GM23338 (cell line): ENCODE data around the gene GPC6. TPM values are rescaled to one million over a fixed set of nuclear protein-coding genes. Genes with fewer than 3 reads are reported as not detected.

ENCODE experiments used
- ATAC-seq: fragments of 200-7000 bp; cut with Tn5 transposase; 3 replicates; pipeline ENCODE4 v1.9.1; 2020
- DNase-seq: peaks from one replicate; pipeline ENCODE4 v3.0.0-alpha.2; 2015; ENCODE audit warnings: low spot score
- H2AFZ ChIP-seq: fragments of 200-600 bp; sonication (generic); 2 replicates; pipeline ENCODE4 v1.8.0; 2016; ENCODE audit warnings: antibody characterized with exemption, mild to moderate bottlenecking, moderate library complexity
- H3F3A ChIP-seq: fragments of 200-600 bp; sonication (generic); replicated peaks from 2 replicates; pipeline ENCODE4 v1.8.0; 2017; ENCODE audit warnings: antibody characterized with exemption, mixed run types, low read depth
- H3K27ac ChIP-seq: fragments of 200-600 bp; sonication (generic); 2 replicates; pipeline ENCODE4 v1.6.1; 2016; ENCODE audit warnings: low read depth
- H3K27me3 ChIP-seq: fragments of 200-600 bp; sonication (generic); 2 replicates; pipeline ENCODE4 v1.8.0; 2016; ENCODE audit warnings: mild to moderate bottlenecking, mixed run types, moderate library complexity; ENCODE audit not compliant: insufficient read depth
- H3K36me3 ChIP-seq: fragments of 200-600 bp; sonication (generic); 2 replicates; pipeline ENCODE4 v1.8.0; 2016; ENCODE audit warnings: mild to moderate bottlenecking; ENCODE audit not compliant: insufficient read depth
- H3K4me1 ChIP-seq: fragments of 200-600 bp; sonication (generic); 2 replicates; pipeline ENCODE4 v1.8.0; 2016; ENCODE audit warnings: mild to moderate bottlenecking, moderate library complexity; ENCODE audit not compliant: insufficient read depth
- H3K4me2 ChIP-seq: fragments of 200-600 bp; sonication (generic); 2 replicates; pipeline ENCODE4 v1.7.1; 2017; ENCODE audit warnings: mixed run types
- H3K4me3 ChIP-seq: fragments of 200-600 bp; sonication (generic); 2 replicates; pipeline ENCODE4 v1.6.1; 2016; ENCODE audit warnings: mixed run types
- H3K79me2 ChIP-seq: fragments of 200-600 bp; sonication (generic); replicated peaks from 2 replicates; pipeline ENCODE4 v1.8.0; 2017; ENCODE audit warnings: mild to moderate bottlenecking; ENCODE audit not compliant: insufficient read depth
- H3K9me2 ChIP-seq: fragments of 200-600 bp; sonication (generic); 2 replicates; pipeline ENCODE4 v1.8.0; 2017; ENCODE audit not compliant: insufficient read depth
- H4K20me1 ChIP-seq: fragments of 200-600 bp; sonication (generic); replicated peaks from 2 replicates; pipeline ENCODE4 v1.8.0; 2017; ENCODE audit warnings: mild to moderate bottlenecking; ENCODE audit not compliant: insufficient read depth
- H3K27ac Mint-ChIP-seq: 2 replicates; pipeline ENCODE4 v1.8.0; 2020; ENCODE audit warnings: inconsistent platforms, mild to moderate bottlenecking, moderate library complexity, mixed read lengths
- H3K27me3 Mint-ChIP-seq: 3 replicates; pipeline ENCODE4 v1.8.0; 2022; ENCODE audit warnings: low read depth, mild to moderate bottlenecking, moderate library complexity, mixed read lengths, inconsistent platforms; ENCODE audit not compliant: insufficient read depth, poor library complexity
- H3K36me3 Mint-ChIP-seq: 3 replicates; pipeline ENCODE4 v1.8.0; 2021; ENCODE audit warnings: low read depth, mild to moderate bottlenecking, inconsistent platforms, moderate library complexity, mixed read lengths
- H3K4me1 Mint-ChIP-seq: 3 replicates; pipeline ENCODE4 v1.8.0; 2020; ENCODE audit warnings: mild to moderate bottlenecking, inconsistent platforms, mixed read lengths
- H3K4me3 Mint-ChIP-seq: 3 replicates; pipeline ENCODE4 v1.8.0; 2021; ENCODE audit warnings: moderate library complexity, mild to moderate bottlenecking, inconsistent platforms, mixed read lengths
- H3K9me3 Mint-ChIP-seq: 3 replicates; pipeline ENCODE4 v1.8.0; 2020; ENCODE audit warnings: moderate library complexity, mild to moderate bottlenecking, inconsistent platforms, mixed read lengths
- CREB1 ChIP-seq: fragments of 250-450 bp; sonication (Bioruptor Pico); IDR thresholded peaks from 2 replicates; pipeline ENCODE4 v1.5.0; 2020; ENCODE audit warnings: low read depth, mild to moderate bottlenecking, moderate library complexity
- EZH2 ChIP-seq: fragments of 200-600 bp; sonication (generic); IDR thresholded peaks from one replicate; pipeline ENCODE4 v1.8.0; 2017; ENCODE audit warnings: antibody characterized with exemption, mild to moderate bottlenecking, low read depth; ENCODE audit not compliant: unreplicated experiment
- EZH2phosphoT487 ChIP-seq: fragments of 200-600 bp; sonication (generic); IDR thresholded peaks from one replicate; pipeline ENCODE4 v1.8.1; 2018; ENCODE audit warnings: antibody characterized with exemption; ENCODE audit not compliant: unreplicated experiment
- JUNB ChIP-seq: IDR thresholded peaks from one replicate; pipeline ENCODE4 v1.6.1; 2016; ENCODE audit warnings: antibody characterized with exemption; ENCODE audit not compliant: unreplicated experiment
- NANOG ChIP-seq: IDR thresholded peaks from 2 replicates; pipeline ENCODE4 v1.6.1; 2016; ENCODE audit warnings: antibody characterized with exemption, borderline replicate concordance
- POLR2AphosphoS5 ChIP-seq: IDR thresholded peaks from 2 replicates; pipeline ENCODE4 v1.6.1; 2016; ENCODE audit warnings: antibody characterized with exemption, low read depth
- ZNF114 ChIP-seq: fragments of 250-450 bp; sonication (Bioruptor Pico); IDR thresholded peaks from 2 replicates; pipeline ENCODE4 v1.5.0; 2020; ENCODE audit warnings: mild to moderate bottlenecking, moderate library complexity
- polyA plus RNA-seq: library from polyadenylated mRNA; unstranded; fragments of >200 nt; fragmentation: Nextera tagmentation; extraction: Ambion mirVana; gene quantifications from 2 replicates; pipeline ENCODE4 v1.2.1, GENCODE V29; 2016
- total RNA-seq: library from RNA; depleted of rRNA; stranded (reverse); fragments of >200 nt; shearing (Covaris generic); gene quantifications from 2 replicates; pipeline ENCODE4 v1.2.3, GENCODE V29; 2014
- TF ChIP-seq, protein P1 (sequence below): IDR thresholded peaks from 2 replicates; pipeline ENCODE4 v1.6.1; 2016; ENCODE audit warnings: antibody characterized with exemption
- TF ChIP-seq, protein P2 (sequence below), 2 experiments: fragments of 200-600 bp in 1 of 2; sonication (generic) in 1 of 2; conservative IDR thresholded peaks; 2 replicates each; pipeline versions ENCODE4 v1.5.1 to v1.6.1; 2016 to 2017; ENCODE audit warnings: antibody characterized with exemption in 2 of 2, low read depth in 2 of 2, mild to moderate bottlenecking in 2 of 2, moderate library complexity in 1 of 2
- TF ChIP-seq, protein P3 (sequence below): IDR thresholded peaks from one replicate; pipeline ENCODE4 v1.6.1; 2018; ENCODE audit warnings: antibody characterized with exemption; ENCODE audit not compliant: unreplicated experiment
- TF ChIP-seq, protein P4 (sequence below): fragments of 250-450 bp; sonication (Bioruptor Pico); IDR thresholded peaks from 2 replicates; pipeline ENCODE4 v1.5.0; 2020; ENCODE audit warnings: mild to moderate bottlenecking, moderate library complexity

Gene GPC6
- total and polyA plus RNA-seq, 2 experiments from 2014 or later, result 6.4 to 28.6 TPM

DNA sequence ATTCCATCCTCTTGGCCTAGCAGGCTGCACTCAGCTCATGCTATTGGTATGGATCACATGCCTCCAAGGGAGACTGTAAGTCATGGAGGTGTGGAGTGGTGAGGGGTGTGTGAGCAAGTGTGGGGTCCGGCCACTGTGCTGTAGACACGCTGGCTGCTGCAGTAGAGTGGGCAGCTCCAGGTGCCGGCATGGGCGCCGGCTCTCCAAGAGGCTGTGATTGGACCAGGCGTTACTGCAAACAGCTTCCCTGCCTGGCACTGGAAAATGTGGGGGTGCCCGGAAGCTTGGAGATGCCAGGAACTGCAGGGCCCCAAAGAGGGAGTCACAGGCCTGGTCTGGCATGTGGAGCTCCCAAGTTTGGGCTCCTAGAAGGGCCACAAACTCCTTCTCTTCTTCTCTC, 245.7 kb downstream of the GPC6 start (continued):
- TF ChIP-seq, protein P1, sequence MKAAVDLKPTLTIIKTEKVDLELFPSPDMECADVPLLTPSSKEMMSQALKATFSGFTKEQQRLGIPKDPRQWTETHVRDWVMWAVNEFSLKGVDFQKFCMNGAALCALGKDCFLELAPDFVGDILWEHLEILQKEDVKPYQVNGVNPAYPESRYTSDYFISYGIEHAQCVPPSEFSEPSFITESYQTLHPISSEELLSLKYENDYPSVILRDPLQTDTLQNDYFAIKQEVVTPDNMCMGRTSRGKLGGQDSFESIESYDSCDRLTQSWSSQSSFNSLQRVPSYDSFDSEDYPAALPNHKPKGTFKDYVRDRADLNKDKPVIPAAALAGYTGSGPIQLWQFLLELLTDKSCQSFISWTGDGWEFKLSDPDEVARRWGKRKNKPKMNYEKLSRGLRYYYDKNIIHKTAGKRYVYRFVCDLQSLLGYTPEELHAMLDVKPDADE, result no peak
- TF ChIP-seq NANOG, result no peak
- TF ChIP-seq EZH2phosphoT487, result no peak

DNA sequence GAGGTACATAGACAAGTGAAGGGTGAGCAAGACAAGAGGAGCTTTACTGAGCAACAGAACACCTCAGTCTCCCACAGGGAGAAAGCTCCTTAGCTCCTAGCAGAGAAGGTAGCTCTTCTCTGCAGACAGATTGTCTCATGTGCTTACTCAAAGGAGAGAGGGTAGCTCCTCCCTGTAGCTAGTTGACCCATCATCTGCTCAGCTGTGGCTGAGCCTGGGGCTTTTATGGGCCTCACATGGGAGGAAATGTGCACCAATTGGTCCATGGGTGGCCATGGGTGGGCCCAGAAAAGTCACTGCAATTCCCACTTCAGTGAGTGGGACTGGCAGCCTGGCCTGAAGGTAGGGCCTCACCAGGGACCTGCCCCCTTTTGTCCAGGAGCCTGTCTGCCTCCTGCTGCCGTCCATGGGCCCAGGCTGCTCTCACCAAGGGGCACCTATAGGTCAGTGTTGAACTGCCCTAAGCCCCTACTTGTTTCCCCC, 246.2 kb downstream of the GPC6 start:
- Mint-ChIP-seq H3K27me3 (peaks cover 10% of the 10 kb centered on the region), H3K9me3 (peaks cover 32% of the 10 kb centered on the region), H3K27ac (no peak overlapping the region), H3K4me3 (no peak overlapping the region), H3K4me1 (peaks cover 18% of the 10 kb centered on the region), H3K36me3 (peaks cover 36% of the 10 kb centered on the region; the same call in 2 of the 3 replicates)
- no peak overlapping the region for H3K4me2 ChIP-seq
- H3K79me2 ChIP-seq, result peaks cover 46% of the 10 kb centered on the region
- no peak for ATAC-seq
- H3K4me3 ChIP-seq, result no peak overlapping the region
- H3K27me3 ChIP-seq, result no peaks in the 10 kb centered on the region
- DNase-seq, result no peak
- no peaks in the 10 kb centered on the region for H3K9me2 ChIP-seq
- H3K36me3 ChIP-seq, result no peaks in the 10 kb centered on the region; the same call in 1 of the 2 replicates
- H3F3A ChIP-seq, result no peaks in the 10 kb centered on the region
- no peak overlapping the region for H3K27ac ChIP-seq
- H3K4me1 ChIP-seq, result peaks cover 12% of the 10 kb centered on the region
- no peaks in the 10 kb centered on the region for H4K20me1 ChIP-seq
- H2AFZ ChIP-seq, result no peak overlapping the region
- TF ChIP-seq, protein P2, sequence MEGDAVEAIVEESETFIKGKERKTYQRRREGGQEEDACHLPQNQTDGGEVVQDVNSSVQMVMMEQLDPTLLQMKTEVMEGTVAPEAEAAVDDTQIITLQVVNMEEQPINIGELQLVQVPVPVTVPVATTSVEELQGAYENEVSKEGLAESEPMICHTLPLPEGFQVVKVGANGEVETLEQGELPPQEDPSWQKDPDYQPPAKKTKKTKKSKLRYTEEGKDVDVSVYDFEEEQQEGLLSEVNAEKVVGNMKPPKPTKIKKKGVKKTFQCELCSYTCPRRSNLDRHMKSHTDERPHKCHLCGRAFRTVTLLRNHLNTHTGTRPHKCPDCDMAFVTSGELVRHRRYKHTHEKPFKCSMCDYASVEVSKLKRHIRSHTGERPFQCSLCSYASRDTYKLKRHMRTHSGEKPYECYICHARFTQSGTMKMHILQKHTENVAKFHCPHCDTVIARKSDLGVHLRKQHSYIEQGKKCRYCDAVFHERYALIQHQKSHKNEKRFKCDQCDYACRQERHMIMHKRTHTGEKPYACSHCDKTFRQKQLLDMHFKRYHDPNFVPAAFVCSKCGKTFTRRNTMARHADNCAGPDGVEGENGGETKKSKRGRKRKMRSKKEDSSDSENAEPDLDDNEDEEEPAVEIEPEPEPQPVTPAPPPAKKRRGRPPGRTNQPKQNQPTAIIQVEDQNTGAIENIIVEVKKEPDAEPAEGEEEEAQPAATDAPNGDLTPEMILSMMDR (conservative IDR thresholded peaks at IDR 0.05; ENCODE audit: low read depth in 2 of 2), result no peak
- TF ChIP-seq EZH2phosphoT487, result no peak
- TF ChIP-seq JUNB, result no peak
- no peak for TF ChIP-seq ZNF114 (CRISPR knock-in tag)
- TF ChIP-seq NANOG, result no peak
- no peak for TF ChIP-seq CREB1 (CRISPR knock-in tag)
- TF ChIP-seq, protein P1, result no peak
- TF ChIP-seq, protein P3, sequence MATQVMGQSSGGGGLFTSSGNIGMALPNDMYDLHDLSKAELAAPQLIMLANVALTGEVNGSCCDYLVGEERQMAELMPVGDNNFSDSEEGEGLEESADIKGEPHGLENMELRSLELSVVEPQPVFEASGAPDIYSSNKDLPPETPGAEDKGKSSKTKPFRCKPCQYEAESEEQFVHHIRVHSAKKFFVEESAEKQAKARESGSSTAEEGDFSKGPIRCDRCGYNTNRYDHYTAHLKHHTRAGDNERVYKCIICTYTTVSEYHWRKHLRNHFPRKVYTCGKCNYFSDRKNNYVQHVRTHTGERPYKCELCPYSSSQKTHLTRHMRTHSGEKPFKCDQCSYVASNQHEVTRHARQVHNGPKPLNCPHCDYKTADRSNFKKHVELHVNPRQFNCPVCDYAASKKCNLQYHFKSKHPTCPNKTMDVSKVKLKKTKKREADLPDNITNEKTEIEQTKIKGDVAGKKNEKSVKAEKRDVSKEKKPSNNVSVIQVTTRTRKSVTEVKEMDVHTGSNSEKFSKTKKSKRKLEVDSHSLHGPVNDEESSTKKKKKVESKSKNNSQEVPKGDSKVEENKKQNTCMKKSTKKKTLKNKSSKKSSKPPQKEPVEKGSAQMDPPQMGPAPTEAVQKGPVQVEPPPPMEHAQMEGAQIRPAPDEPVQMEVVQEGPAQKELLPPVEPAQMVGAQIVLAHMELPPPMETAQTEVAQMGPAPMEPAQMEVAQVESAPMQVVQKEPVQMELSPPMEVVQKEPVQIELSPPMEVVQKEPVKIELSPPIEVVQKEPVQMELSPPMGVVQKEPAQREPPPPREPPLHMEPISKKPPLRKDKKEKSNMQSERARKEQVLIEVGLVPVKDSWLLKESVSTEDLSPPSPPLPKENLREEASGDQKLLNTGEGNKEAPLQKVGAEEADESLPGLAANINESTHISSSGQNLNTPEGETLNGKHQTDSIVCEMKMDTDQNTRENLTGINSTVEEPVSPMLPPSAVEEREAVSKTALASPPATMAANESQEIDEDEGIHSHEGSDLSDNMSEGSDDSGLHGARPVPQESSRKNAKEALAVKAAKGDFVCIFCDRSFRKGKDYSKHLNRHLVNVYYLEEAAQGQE, result no peak
- TF ChIP-seq EZH2, result no peak
- TF ChIP-seq, protein P4, sequence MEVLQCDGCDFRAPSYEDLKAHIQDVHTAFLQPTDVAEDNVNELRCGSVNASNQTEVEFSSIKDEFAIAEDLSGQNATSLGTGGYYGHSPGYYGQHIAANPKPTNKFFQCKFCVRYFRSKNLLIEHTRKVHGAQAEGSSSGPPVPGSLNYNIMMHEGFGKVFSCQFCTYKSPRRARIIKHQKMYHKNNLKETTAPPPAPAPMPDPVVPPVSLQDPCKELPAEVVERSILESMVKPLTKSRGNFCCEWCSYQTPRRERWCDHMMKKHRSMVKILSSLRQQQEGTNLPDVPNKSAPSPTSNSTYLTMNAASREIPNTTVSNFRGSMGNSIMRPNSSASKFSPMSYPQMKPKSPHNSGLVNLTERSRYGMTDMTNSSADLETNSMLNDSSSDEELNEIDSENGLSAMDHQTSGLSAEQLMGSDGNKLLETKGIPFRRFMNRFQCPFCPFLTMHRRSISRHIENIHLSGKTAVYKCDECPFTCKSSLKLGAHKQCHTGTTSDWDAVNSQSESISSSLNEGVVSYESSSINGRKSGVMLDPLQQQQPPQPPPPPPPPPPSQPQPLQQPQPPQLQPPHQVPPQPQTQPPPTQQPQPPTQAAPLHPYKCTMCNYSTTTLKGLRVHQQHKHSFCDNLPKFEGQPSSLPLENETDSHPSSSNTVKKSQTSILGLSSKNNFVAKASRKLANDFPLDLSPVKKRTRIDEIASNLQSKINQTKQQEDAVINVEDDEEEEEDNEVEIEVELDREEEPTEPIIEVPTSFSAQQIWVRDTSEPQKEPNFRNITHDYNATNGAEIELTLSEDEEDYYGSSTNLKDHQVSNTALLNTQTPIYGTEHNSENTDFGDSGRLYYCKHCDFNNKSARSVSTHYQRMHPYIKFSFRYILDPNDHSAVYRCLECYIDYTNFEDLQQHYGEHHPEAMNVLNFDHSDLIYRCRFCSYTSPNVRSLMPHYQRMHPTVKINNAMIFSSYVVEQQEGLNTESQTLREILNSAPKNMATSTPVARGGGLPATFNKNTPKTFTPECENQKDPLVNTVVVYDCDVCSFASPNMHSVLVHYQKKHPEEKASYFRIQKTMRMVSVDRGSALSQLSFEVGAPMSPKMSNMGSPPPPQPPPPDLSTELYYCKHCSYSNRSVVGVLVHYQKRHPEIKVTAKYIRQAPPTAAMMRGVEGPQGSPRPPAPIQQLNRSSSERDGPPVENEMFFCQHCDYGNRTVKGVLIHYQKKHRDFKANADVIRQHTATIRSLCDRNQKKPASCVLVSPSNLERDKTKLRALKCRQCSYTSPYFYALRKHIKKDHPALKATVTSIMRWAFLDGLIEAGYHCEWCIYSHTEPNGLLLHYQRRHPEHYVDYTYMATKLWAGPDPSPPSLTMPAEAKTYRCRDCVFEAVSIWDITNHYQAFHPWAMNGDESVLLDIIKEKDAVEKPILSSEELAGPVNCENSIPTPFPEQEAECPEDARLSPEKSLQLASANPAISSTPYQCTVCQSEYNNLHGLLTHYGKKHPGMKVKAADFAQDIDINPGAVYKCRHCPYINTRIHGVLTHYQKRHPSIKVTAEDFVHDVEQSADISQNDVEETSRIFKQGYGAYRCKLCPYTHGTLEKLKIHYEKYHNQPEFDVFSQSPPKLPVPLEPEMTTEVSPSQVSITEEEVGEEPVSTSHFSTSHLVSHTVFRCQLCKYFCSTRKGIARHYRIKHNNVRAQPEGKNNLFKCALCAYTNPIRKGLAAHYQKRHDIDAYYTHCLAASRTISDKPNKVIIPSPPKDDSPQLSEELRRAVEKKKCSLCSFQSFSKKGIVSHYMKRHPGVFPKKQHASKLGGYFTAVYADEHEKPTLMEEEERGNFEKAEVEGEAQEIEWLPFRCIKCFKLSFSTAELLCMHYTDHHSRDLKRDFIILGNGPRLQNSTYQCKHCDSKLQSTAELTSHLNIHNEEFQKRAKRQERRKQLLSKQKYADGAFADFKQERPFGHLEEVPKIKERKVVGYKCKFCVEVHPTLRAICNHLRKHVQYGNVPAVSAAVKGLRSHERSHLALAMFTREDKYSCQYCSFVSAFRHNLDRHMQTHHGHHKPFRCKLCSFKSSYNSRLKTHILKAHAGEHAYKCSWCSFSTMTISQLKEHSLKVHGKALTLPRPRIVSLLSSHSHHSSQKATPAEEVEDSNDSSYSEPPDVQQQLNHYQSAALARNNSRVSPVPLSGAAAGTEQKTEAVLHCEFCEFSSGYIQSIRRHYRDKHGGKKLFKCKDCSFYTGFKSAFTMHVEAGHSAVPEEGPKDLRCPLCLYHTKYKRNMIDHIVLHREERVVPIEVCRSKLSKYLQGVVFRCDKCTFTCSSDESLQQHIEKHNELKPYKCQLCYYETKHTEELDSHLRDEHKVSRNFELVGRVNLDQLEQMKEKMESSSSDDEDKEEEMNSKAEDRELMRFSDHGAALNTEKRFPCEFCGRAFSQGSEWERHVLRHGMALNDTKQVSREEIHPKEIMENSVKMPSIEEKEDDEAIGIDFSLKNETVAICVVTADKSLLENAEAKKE (CRISPR knock-in tag), result no peak
- TF ChIP-seq POLR2AphosphoS5, result no peak
